ENCODE data around the gene WDR49.

DNA sequence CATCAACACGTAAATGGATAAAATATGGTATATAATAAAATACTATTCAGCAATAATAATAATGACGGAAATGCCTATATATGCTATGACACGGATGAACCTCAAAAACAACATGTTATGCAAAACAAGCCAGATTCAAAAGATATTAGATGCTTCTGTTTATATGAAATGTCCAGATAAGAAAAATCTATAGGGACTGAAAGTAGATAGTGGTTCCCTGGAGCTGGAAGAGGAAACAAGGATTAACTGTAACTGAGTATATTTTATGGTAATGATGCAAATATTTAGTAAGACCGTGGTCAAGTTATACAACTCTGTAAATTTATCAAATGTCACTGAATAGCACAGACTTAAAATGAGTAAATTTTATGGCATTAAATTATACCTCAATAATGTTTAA, 25.8 kb upstream of the WDR49 start:
- TF ChIP-seq, protein P1, sequence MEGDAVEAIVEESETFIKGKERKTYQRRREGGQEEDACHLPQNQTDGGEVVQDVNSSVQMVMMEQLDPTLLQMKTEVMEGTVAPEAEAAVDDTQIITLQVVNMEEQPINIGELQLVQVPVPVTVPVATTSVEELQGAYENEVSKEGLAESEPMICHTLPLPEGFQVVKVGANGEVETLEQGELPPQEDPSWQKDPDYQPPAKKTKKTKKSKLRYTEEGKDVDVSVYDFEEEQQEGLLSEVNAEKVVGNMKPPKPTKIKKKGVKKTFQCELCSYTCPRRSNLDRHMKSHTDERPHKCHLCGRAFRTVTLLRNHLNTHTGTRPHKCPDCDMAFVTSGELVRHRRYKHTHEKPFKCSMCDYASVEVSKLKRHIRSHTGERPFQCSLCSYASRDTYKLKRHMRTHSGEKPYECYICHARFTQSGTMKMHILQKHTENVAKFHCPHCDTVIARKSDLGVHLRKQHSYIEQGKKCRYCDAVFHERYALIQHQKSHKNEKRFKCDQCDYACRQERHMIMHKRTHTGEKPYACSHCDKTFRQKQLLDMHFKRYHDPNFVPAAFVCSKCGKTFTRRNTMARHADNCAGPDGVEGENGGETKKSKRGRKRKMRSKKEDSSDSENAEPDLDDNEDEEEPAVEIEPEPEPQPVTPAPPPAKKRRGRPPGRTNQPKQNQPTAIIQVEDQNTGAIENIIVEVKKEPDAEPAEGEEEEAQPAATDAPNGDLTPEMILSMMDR (IDR thresholded peaks at IDR 0.05), result no peak
- TF ChIP-seq POLR2A (IDR thresholded peaks at IDR 0.05), result no peak

All from lower leg skin (tissue), 3 donors.